GM19397 (cell line): Measurements from ENCODE around the gene DNASE2.
A peak's percentile ranks its signal among the peaks of the same experiment; 100 is the strongest.
"Not testable (repeated sequence)": the region's sequence is repeated elsewhere in the genome, so short reads cannot be mapped to it uniquely, and the experiment has no call there.

ENCODE experiments used
- ATAC-seq: cut with Tn5 transposase; IDR thresholded peaks from one replicate; pipeline ENCODE4 v1.9.1; 2021; ENCODE audit warnings: mild to moderate bottlenecking, moderate library complexity; ENCODE audit not compliant: unreplicated experiment

Gene DNASE2, protein sequence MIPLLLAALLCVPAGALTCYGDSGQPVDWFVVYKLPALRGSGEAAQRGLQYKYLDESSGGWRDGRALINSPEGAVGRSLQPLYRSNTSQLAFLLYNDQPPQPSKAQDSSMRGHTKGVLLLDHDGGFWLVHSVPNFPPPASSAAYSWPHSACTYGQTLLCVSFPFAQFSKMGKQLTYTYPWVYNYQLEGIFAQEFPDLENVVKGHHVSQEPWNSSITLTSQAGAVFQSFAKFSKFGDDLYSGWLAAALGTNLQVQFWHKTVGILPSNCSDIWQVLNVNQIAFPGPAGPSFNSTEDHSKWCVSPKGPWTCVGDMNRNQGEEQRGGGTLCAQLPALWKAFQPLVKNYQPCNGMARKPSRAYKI

GRCh38 chr19:12881172-12881808 lies at the start of gene DNASE2:
DNASE2 (minus strand) TSS chr19:12881449; CDS start chr19:12881375, 74 bp downstream.
- ATAC-seq: peak; percentile 86

DNA sequence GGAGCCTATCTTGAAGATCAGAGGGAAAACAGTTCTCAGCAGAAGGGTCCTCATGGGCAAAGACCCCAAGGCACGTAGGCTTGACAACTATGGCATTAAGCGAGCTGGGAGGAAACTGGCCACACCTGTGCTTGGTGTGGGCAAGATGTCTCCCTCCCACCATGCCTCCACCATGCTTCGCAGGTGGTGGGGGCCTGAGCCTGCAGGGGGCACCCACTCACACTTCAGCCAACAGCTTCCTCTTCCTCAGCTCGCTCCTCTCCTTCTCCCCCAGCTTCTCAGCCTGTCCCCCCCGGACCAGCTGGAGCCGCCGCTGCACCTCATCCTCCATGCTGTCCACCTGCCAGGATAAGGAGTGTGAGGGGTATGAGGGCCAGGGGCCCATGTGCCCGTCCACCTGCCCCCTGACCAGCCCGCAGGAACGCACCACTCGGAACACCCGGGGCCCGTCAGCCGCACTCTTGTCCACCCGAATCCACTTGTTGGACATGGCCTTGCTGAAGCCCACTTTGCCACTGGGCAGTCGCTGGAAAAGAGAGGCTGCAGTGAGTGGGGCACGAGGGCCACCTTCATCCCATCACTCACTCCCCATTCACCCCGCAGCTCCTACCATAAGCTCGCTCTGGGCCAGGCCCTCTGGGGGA lies 48.9 kb upstream of the DNASE2 start:
- no peak for ATAC-seq

DNA sequence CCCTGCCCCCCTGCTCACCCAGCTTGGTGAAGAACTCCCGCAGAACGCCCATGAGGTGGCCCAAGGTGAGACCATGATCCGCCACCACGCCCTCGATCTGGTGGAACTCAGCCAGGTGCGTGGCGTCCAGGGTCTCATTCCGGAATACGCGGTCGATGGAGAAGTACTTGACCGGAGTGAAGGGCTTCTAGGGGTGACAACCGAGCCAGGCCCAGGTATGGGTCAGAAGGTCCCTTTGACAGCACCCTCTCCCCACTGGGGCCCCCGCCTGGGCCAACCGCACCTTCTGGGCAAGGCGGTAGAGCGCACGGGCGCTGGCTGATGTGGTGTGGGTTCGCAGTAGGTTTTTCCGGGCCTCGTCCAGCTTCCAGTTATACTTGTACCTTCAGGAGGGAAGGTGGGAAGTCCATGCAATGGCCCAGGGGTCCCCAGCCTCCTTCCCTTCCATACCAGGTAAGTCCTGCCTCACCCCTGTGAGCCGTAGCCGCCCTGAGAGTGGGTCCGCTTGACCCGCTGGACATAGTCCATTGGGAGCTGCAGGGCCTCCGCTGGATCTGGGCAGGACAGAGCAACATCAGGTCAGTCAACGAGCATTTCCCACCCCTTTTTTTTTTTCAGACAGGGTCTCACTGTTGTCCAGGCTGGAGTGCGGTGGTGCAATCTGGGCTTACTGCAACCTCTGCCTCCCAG lies 43.5 kb upstream of the DNASE2 start:
- ATAC-seq: no peak

GRCh38 chr19:12922959-12923358 lies 41.7 kb upstream of the DNASE2 start:
- no peak for ATAC-seq

GRCh38 chr19:12921047-12921446 lies 39.8 kb upstream of the DNASE2 start:
- ATAC-seq: no peak

DNA sequence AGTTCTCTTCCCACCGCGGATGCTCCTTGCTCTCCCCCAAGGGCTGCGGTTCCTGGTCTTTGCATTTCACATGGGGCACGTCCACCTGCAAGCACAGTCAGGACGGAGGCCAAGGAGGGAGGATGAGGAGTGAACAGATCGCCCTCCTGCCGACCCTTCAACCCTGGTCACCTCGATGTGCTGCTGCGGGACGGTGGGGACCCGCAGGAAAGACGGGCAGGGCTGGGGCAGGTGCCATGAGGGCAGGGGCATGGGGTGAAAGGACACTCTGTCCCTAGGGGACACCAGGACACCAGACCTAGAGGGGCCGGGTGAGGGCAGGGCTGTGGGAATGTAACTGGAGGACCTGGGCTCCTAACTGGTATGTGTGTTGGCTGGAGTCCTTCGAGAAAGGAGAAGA lies 37.0 kb upstream of the DNASE2 start:
- no peak for ATAC-seq

GRCh38 chr19:12915860-12916259 lies 34.6 kb upstream of the DNASE2 start:
- ATAC-seq: not testable (repeated sequence)

GRCh38 chr19:12913851-12914690 lies 32.8 kb upstream of the DNASE2 start:
- ATAC-seq: no peak

DNA sequence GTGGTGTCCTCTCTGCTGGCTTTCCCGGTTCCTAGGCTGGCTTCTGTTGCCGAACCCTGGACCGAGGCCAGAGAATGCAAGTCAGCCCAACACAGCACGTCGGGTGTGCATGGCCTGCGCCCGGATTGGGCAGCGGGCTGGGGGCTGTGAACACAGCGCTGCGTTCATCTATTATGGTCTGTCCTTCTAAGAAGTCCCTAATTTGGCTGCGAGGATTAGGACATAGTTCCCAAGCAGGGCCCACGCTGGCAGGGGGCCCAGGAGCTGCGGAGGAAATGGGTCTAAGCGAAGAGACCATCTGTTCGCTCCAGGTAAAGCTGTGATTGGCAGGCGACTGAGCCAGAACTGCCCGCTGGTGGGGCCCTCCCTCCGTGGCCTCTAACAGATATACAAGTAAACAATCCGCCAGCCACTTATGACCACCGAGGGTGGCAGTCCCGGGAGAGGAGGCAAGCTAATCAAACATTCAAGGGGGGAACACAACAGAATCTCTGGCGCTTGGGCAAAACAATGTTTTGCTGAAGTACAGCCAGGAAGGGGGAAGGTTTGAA lies 31.8 kb upstream of the DNASE2 start:
- ATAC-seq: no peak

- no peak for ATAC-seq
Measured at GRCh38 chr19:12912571-12912970, 31.3 kb upstream of the DNASE2 start.

GRCh38 chr19:12907166-12907565 lies 25.9 kb upstream of the DNASE2 start:
- ATAC-seq: no peak

- ATAC-seq: peak; percentile 70
Measured at GRCh38 chr19:12899891-12900518, 18.8 kb upstream of the DNASE2 start.

- no peak for ATAC-seq
Measured at GRCh38 chr19:12896460-12896859, 15.2 kb upstream of the DNASE2 start.

DNA sequence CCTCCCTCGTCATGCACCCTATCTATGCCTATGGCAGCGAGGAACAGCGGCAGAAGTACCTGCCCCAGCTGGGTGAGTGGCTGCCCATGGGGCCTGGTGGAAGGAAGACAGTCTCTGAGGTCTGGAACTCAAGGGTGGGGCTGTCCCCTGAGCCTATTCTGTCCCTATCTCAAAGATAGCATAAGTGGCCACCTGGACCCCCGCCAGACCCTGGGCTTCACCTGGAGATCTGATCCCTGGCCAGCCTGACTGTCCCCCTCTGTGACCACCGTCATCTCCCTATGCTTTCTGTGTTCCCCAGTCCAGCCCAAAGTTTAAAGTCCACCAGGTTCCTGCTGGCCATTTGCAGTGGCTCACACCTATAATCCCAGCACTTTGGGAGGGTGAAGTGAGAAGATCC lies 12.3 kb upstream of the DNASE2 start:
- no peak for ATAC-seq

DNA sequence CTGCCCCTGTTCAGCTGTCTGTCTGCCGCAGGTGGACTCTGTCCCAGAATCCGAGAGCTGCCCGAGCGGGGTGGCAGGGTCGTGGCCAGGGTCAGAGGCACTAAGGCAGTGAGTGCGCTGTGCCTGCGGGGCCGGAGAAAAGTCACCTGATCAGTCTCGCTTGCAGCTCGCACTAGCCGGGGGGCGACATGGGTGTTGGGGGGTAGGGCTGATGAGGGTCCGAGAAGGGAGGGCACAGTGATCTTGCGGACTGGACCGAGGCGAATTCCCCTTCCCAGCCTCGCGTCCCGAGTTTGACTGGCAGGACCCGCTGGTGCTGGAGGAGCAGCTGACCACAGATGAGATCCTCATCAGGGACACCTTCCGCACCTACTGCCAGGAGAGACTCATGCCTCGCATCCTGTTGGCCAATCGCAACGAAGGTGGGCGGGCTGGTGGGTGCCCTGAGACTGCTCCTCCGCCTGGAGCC lies 10.3 kb upstream of the DNASE2 start:
- no peak for ATAC-seq

- ATAC-seq: peak; percentile 91
Measured at GRCh38 chr19:12890787-12891552, 9.7 kb upstream of the DNASE2 start, which contains the start of gene GCDH. GCDH (plus strand) TSS chr19:12891160; CDS start chr19:12891305, 145 bp downstream.

DNA sequence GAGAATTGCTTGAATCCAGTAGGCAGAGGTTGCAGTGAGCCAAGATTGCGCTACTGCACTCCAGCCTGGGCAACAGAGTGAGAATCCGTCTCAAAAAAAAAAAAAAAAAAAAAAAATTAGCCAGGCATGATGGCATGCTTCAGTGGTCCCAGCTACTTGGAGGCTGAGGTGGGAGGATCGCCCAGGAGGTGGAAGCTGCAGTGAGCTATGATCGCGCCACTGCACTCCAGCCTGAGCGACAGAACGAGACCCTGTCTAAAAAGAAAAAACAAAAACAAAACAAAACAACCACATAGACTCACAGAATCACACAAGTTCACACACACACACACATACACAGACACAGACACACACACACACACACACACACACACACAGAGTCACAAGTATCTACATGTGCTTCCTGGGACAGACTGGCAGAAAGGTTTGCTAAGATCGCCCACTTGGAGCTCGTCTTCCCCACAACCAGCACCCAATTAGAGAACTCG lies 9.1 kb upstream of the DNASE2 start:
- not testable (repeated sequence) for ATAC-seq

GRCh38 chr19:12888006-12888603 lies 6.9 kb upstream of the DNASE2 start:
- ATAC-seq: no peak
